Liver (tissue), 9 donors: Measurements from ENCODE around the gene OLFML2A. TPM values are rescaled to one million over a fixed set of nuclear protein-coding genes. Genes with fewer than 3 reads are reported as not detected.

Source experiments
- DNase-seq: peaks from one replicate; pipeline ENCODE4 v3.0.0-alpha.2; 2017; ENCODE audit warnings: low spot score
- H3K27ac ChIP-seq, 2 donors: one replicate each; pipeline ENCODE4 v1.7.0; 2013; ENCODE audit warnings: inconsistent platforms in 2 of 2, low read length in 2 of 2, control low read depth in 1 of 2, low read depth in 1 of 2, mild to moderate bottlenecking in 1 of 2
- H3K27me3 ChIP-seq, 4 donors: one replicate each; pipeline versions ENCODE4 v1.6.1 to v1.7.0; 2013; ENCODE audit warnings: low read length in 3 of 4, inconsistent platforms in 1 of 4, mild to moderate bottlenecking in 1 of 4, moderate library complexity in 1 of 4; ENCODE audit not compliant: control insufficient read depth in 4 of 4, insufficient read depth in 4 of 4
- H3K36me3 ChIP-seq, 4 donors: one replicate each; pipeline versions ENCODE4 v1.6.1 to v1.7.0; 2013; ENCODE audit warnings: low read length in 3 of 4, mild to moderate bottlenecking in 3 of 4, low read depth in 1 of 4, moderate library complexity in 1 of 4; ENCODE audit not compliant: control insufficient read depth in 4 of 4, insufficient read depth in 3 of 4
- H3K4me1 ChIP-seq, 4 donors: one replicate each; pipeline versions ENCODE4 v1.6.1 to v1.7.0; 2013; ENCODE audit warnings: low read length in 3 of 4, mild to moderate bottlenecking in 3 of 4, moderate library complexity in 1 of 4; ENCODE audit not compliant: control insufficient read depth in 4 of 4, insufficient read depth in 4 of 4
- H3K4me3 ChIP-seq, 3 donors: one replicate each; pipeline versions ENCODE4 v1.6.1 to v1.7.0; 2013; ENCODE audit warnings: low read length in 3 of 3, control low read depth in 1 of 3, low read depth in 1 of 3, mild to moderate bottlenecking in 1 of 3
- H3K9ac ChIP-seq, 2 donors: one replicate each; pipeline ENCODE4 v1.7.0; 2013; ENCODE audit warnings: low read length in 2 of 2, mild to moderate bottlenecking in 2 of 2, moderate library complexity in 2 of 2, control low read depth in 1 of 2, low read depth in 1 of 2
- H3K9me3 ChIP-seq, 4 donors: one replicate each; pipeline versions ENCODE4 v1.6.1 to v1.7.0; 2013; ENCODE audit warnings: low read length in 3 of 4; ENCODE audit not compliant: control insufficient read depth in 4 of 4
- EGR1 ChIP-seq, 2 donors: IDR thresholded peaks; 2 replicates each; pipeline ENCODE4 v1.6.1; 2016 to 2018; ENCODE audit warnings: antibody characterized with exemption in 2 of 2, low read depth in 2 of 2
- FOXA1 ChIP-seq: IDR thresholded peaks from 2 replicates; pipeline ENCODE4 v1.6.1; 2016; ENCODE audit warnings: antibody characterized with exemption
- FOXA2 ChIP-seq: IDR thresholded peaks from 2 replicates; pipeline ENCODE4 v1.6.1; 2016; ENCODE audit warnings: antibody characterized with exemption
- GABPA ChIP-seq, 2 donors: IDR thresholded peaks in 1 of 2; conservative IDR thresholded peaks in 1 of 2; 2 replicates each; pipeline ENCODE4 v1.6.1; 2016; ENCODE audit warnings: antibody characterized with exemption in 2 of 2, mild to moderate bottlenecking in 1 of 2, moderate library complexity in 1 of 2
- HNF4A ChIP-seq, 2 donors: conservative IDR thresholded peaks; 2 replicates each; pipeline ENCODE4 v1.6.1; 2016; ENCODE audit warnings: antibody characterized with exemption in 2 of 2, mild to moderate bottlenecking in 2 of 2
- HNF4G ChIP-seq: IDR thresholded peaks from 2 replicates; pipeline ENCODE4 v1.6.1; 2016; ENCODE audit warnings: antibody characterized with exemption
- JUND ChIP-seq, 2 donors: IDR thresholded peaks; 2 replicates each; pipeline ENCODE4 v1.6.1; 2016; ENCODE audit warnings: antibody characterized with exemption in 2 of 2
- NR2F2 ChIP-seq: IDR thresholded peaks from 2 replicates; pipeline ENCODE4 v1.6.1; 2016; ENCODE audit warnings: antibody characterized with exemption
- RAD21 ChIP-seq, 2 donors: IDR thresholded peaks; 2 replicates each; pipeline ENCODE4 v1.6.1; 2016; ENCODE audit warnings: antibody characterized with exemption in 2 of 2, mild to moderate bottlenecking in 2 of 2
- RXRA ChIP-seq, 2 donors: IDR thresholded peaks; 2 replicates each; pipeline ENCODE4 v1.6.1; 2017 to 2018; ENCODE audit warnings: antibody characterized with exemption in 2 of 2, mild to moderate bottlenecking in 1 of 2
- SP1 ChIP-seq: IDR thresholded peaks from 2 replicates; pipeline ENCODE4 v1.6.1; 2018; ENCODE audit warnings: antibody characterized with exemption, mild to moderate bottlenecking
- TAF1 ChIP-seq: conservative IDR thresholded peaks from 2 replicates; pipeline ENCODE4 v1.6.1; 2016; ENCODE audit warnings: antibody characterized with exemption, mild to moderate bottlenecking
- YY1 ChIP-seq: IDR thresholded peaks from 2 replicates; pipeline ENCODE4 v1.6.1; 2016; ENCODE audit warnings: antibody characterized with exemption, mild to moderate bottlenecking
- WGBS: extraction: QIAGEN DNeasy Blood & Tissue Kit; methylation state at CpG from one replicate; pipeline ENCODE4 v1.1.7; 2013; 5-methylcytosine and 5-hydroxymethylcytosine counted together
- polyA plus RNA-seq, 2 donors: library from polyadenylated mRNA; stranded (reverse) in 1 of 2; unstranded in 1 of 2; fragments of 200-250 nt in 1 of 2; fragments of >200 nt in 1 of 2; fragmentation: Nextera tagmentation in 1 of 2; extraction: Ambion mirVana in 1 of 2; gene quantifications; one replicate each; pipeline versions ENCODE4 v1.2.1 to v1.2.3, GENCODE V29; 2013 to 2015
- total RNA-seq, 2 donors: library from RNA; depleted of rRNA; stranded (reverse); fragments of >200 nt; gene quantifications; one replicate each; pipeline ENCODE4 v1.2.3, GENCODE V29; 2014
- TF ChIP-seq, protein P1 (sequence below): IDR thresholded peaks from 2 replicates; pipeline ENCODE4 v1.6.1; 2016; ENCODE audit warnings: antibody characterized with exemption
- TF ChIP-seq, protein P2 (sequence below): IDR thresholded peaks from 2 replicates; pipeline ENCODE4 v1.6.1; 2016; ENCODE audit warnings: antibody characterized with exemption, mild to moderate bottlenecking
- TF ChIP-seq, protein P3 (sequence below): IDR thresholded peaks from 2 replicates; pipeline ENCODE4 v1.6.1; 2016; ENCODE audit warnings: antibody characterized with exemption
- TF ChIP-seq, protein P4 (sequence below): IDR thresholded peaks from 2 replicates; pipeline ENCODE4 v1.6.1; 2016; ENCODE audit warnings: antibody characterized with exemption
- donor health status: healthy.
- donor health status: healthy.
- donor health status: healthy.
- donor health status: healthy.
- donor health status: healthy.

Gene OLFML2A
- total and polyA plus RNA-seq, 4 donors, result 0.15 to 1.1 (median 0.53) TPM

DNA sequence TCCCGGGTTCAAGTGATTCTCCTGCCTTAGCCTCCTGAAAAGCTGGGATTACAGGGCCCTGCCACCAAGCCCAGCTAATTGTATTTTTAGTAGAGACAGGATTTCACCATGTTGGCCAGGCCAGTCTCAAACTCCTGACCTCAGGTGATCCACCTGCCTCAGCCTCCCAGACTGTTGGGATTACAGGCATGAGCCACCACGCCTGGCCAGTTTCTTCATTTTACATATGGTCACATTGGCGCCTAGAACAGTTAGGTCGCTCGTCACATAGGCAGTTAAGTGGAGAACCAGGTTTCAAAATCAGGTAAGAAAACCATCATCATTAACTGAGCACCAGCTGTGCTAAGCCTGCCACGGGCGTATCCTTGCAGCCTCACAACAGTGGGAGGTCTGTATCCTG is 36.1 kb downstream of the OLFML2A start:
- Histone ChIP-seq H3K27me3 (no peaks in the 10 kb centered on the region), H3K4me1 (no peaks in the 10 kb centered on the region), H3K9me3 (no peaks in the 10 kb centered on the region), H3K9ac (no peak overlapping the region), H3K36me3 (no peaks in the 10 kb centered on the region), H3K27ac (no peak overlapping the region), H3K4me3 (no peak overlapping the region)
- no peak for DNase-seq
- WGBS, result 94% methylated on average over 7 of the region's 7 CpGs
- TF ChIP-seq HNF4G (no peak), FOXA1 (no peak), YY1 (no peak), RXRA (IDR thresholded peaks at IDR 0.05) (no peak), HNF4A (conservative IDR thresholded peaks at IDR 0.05) (no peak), GABPA (IDR thresholded peaks at IDR 0.05 in 1 of 2, conservative IDR thresholded peaks at IDR 0.05 in 1 of 2) (no peak), FOXA2 (no peak), RAD21 (IDR thresholded peaks at IDR 0.05) (no peak)
- TF ChIP-seq, protein P1, sequence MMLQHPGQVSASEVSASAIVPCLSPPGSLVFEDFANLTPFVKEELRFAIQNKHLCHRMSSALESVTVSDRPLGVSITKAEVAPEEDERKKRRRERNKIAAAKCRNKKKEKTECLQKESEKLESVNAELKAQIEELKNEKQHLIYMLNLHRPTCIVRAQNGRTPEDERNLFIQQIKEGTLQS, result no peak
- TF ChIP-seq, protein P2, sequence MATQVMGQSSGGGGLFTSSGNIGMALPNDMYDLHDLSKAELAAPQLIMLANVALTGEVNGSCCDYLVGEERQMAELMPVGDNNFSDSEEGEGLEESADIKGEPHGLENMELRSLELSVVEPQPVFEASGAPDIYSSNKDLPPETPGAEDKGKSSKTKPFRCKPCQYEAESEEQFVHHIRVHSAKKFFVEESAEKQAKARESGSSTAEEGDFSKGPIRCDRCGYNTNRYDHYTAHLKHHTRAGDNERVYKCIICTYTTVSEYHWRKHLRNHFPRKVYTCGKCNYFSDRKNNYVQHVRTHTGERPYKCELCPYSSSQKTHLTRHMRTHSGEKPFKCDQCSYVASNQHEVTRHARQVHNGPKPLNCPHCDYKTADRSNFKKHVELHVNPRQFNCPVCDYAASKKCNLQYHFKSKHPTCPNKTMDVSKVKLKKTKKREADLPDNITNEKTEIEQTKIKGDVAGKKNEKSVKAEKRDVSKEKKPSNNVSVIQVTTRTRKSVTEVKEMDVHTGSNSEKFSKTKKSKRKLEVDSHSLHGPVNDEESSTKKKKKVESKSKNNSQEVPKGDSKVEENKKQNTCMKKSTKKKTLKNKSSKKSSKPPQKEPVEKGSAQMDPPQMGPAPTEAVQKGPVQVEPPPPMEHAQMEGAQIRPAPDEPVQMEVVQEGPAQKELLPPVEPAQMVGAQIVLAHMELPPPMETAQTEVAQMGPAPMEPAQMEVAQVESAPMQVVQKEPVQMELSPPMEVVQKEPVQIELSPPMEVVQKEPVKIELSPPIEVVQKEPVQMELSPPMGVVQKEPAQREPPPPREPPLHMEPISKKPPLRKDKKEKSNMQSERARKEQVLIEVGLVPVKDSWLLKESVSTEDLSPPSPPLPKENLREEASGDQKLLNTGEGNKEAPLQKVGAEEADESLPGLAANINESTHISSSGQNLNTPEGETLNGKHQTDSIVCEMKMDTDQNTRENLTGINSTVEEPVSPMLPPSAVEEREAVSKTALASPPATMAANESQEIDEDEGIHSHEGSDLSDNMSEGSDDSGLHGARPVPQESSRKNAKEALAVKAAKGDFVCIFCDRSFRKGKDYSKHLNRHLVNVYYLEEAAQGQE, result no peak
- TF ChIP-seq, protein P3, sequence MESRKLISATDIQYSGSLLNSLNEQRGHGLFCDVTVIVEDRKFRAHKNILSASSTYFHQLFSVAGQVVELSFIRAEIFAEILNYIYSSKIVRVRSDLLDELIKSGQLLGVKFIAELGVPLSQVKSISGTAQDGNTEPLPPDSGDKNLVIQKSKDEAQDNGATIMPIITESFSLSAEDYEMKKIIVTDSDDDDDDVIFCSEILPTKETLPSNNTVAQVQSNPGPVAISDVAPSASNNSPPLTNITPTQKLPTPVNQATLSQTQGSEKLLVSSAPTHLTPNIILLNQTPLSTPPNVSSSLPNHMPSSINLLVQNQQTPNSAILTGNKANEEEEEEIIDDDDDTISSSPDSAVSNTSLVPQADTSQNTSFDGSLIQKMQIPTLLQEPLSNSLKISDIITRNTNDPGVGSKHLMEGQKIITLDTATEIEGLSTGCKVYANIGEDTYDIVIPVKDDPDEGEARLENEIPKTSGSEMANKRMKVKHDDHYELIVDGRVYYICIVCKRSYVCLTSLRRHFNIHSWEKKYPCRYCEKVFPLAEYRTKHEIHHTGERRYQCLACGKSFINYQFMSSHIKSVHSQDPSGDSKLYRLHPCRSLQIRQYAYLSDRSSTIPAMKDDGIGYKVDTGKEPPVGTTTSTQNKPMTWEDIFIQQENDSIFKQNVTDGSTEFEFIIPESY, result no peak

DNA sequence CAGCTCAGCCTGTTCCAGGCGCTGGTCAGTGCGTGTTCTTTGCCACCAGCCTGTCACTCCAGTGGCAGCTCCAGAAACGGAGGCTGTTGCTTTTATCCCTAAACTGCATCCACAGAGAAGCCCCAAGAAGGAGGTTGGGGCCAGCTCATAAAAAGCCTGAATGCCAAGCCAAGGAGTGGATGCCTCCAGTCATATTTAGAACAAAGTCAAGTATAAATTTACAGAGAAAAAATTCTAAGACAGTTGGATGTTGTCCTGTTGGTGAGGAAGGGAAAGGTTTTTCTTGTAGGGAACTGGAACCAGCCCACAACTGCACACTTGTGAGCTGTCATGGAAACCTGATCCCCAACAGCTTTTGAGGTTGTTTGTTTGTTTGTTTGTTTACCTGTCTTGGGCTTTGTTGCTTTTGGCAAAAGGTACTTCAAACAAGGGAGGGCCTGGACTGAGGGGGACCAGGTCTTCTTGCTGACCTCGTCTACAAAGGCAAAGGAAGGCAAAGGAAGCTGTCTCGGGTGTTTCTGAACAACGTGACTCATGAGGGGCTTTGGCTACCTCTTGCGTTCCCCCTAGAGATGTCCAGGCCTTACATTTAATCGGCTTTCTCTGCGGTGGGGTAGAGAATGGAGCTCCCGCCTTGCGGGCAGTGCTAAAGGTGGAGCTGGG is 36.7 kb downstream of the OLFML2A start:
- DNase-seq, result no peak
- 87% methylated on average over 11 of the region's 11 CpGs for WGBS
- Histone ChIP-seq H3K36me3 (no peaks in the 10 kb centered on the region), H3K9me3 (no peaks in the 10 kb centered on the region), H3K4me1 (peaks cover 0 to 3% (median 0%) of the 10 kb centered on the region in 4 donors), H3K9ac (no peak overlapping the region), H3K27me3 (no peaks in the 10 kb centered on the region), H3K4me3 (no peak overlapping the region), H3K27ac (no peak overlapping the region)
- TF ChIP-seq TAF1 (no peak), GABPA (IDR thresholded peaks at IDR 0.05 in 1 of 2, conservative IDR thresholded peaks at IDR 0.05 in 1 of 2) (no peak), EGR1 (IDR thresholded peaks at IDR 0.05; ENCODE audit: low read depth in 2 of 2) (no peak), JUND (IDR thresholded peaks at IDR 0.05) (no peak), RAD21 (IDR thresholded peaks at IDR 0.05) (no peak), HNF4G (no peak), FOXA1 (no peak), YY1 (no peak), RXRA (IDR thresholded peaks at IDR 0.05) (no peak), FOXA2 (no peak), NR2F2 (no peak), SP1 (no peak), HNF4A (conservative IDR thresholded peaks at IDR 0.05) (no peak)
- TF ChIP-seq, protein P2, result no peak
- TF ChIP-seq, protein P3, result no peak
- TF ChIP-seq, protein P1, result no peak
- TF ChIP-seq, protein P4, sequence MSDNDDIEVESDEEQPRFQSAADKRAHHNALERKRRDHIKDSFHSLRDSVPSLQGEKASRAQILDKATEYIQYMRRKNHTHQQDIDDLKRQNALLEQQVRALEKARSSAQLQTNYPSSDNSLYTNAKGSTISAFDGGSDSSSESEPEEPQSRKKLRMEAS, result no peak
